Kidney capillary endothelial cell (primary cell): Measurements from ENCODE around the gene USP17L5.
"Not testable (repeated sequence)": the region's sequence is repeated elsewhere in the genome, so short reads cannot be mapped to it uniquely, and the experiment has no call there.

Source experiments
- DNase-seq: peaks from one replicate; pipeline ENCODE4 v3.0.0-alpha.2; 2018; ENCODE audit warnings: low spot score

Gene USP17L5, protein sequence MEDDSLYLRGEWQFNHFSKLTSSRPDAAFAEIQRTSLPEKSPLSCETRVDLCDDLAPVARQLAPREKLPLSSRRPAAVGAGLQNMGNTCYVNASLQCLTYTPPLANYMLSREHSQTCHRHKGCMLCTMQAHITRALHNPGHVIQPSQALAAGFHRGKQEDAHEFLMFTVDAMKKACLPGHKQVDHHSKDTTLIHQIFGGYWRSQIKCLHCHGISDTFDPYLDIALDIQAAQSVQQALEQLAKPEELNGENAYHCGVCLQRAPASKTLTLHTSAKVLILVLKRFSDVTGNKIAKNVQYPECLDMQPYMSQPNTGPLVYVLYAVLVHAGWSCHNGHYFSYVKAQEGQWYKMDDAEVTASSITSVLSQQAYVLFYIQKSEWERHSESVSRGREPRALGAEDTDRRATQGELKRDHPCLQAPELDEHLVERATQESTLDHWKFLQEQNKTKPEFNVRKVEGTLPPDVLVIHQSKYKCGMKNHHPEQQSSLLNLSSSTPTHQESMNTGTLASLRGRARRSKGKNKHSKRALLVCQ

DNA sequence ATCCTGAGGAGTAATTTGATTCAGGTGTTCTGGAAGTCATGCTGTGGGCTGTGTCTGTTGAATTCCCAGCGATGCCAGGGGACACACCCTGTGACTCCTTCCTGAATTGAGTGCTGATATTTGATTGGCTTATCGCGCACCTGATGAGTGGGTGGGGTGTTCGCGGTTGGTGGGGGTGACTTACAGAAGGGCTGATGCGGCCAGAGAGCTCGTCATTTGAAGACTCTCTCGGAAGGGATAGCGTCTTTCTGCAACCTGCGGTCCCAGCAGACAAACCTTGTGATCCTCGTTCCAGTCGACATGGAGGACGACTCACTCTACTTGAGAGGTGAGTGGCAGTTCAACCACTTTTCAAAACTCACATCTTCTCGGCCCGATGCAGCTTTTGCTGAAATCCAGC is at the start of gene USP17L5:
Gene USP17L5 (plus strand): TSS at position 301 of the 400 bp plus-strand sequence. CDS start 0 bp downstream, at position 301.
- DNase-seq = not testable (repeated sequence)

DNA sequence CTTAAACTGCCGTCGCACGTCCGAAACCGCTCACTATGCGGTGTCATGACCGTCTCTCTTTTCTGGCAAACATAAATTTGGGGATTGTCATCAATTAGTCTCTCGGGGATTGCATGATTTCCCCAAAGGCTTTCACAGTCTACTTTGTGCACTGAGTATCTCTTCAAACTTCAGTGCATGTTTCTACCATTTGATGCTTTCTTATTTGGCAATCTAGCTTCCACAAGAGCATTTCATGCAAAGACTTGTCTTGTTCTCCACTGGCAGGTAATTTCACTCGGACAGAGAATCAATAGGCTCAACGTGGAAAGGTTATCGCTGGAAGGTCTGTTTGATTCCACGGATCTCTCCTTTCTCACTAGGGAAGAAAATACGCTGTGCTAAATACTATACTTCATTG is 15.0 kb upstream of the USP17L5 start:
- not testable (repeated sequence) for DNase-seq

DNA sequence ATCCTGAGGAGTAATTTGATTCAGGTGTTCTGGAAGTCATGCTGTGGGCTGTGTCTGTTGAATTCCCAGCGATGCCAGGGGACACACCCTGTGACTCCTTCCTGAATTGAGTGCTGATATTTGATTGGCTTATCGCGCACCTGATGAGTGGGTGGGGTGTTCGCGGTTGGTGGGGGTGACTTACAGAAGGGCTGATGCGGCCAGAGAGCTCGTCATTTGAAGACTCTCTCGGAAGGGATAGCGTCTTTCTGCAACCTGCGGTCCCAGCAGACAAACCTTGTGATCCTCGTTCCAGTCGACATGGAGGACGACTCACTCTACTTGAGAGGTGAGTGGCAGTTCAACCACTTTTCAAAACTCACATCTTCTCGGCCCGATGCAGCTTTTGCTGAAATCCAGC is 14.3 kb upstream of the USP17L5 start, which contains the start of gene USP17L24:
Gene USP17L24 (plus strand): TSS at position 301 of the 400 bp plus-strand sequence. CDS start 0 bp downstream, at position 301.
- DNase-seq = not testable (repeated sequence)

- DNase-seq = not testable (repeated sequence)
Measured at GRCh38 chr4:9329611-9330010, 9.6 kb upstream of the USP17L5 start, which contains the start of gene USP17L25. Gene USP17L25 (plus strand): TSS chr4:9329911. CDS start chr4:9329911, 0 bp downstream.

- DNase-seq = not testable (repeated sequence)
Measured at GRCh38 chr4:9334358-9334757, 4.8 kb upstream of the USP17L5 start, which contains the start of gene USP17L26. Gene USP17L26 (plus strand): TSS chr4:9334658. CDS start chr4:9334658, 0 bp downstream.

DNA sequence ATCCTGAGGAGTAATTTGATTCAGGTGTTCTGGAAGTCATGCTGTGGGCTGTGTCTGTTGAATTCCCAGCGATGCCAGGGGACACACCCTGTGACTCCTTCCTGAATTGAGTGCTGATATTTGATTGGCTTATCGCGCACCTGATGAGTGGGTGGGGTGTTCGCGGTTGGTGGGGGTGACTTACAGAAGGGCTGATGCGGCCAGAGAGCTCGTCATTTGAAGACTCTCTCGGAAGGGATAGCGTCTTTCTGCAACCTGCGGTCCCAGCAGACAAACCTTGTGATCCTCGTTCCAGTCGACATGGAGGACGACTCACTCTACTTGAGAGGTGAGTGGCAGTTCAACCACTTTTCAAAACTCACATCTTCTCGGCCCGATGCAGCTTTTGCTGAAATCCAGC is 4.6 kb downstream of the USP17L5 start, which contains the start of gene USP17L27:
Gene USP17L27 (plus strand): TSS at position 301 of the 400 bp plus-strand sequence. CDS start 0 bp downstream, at position 301.
- DNase-seq = not testable (repeated sequence)

DNA sequence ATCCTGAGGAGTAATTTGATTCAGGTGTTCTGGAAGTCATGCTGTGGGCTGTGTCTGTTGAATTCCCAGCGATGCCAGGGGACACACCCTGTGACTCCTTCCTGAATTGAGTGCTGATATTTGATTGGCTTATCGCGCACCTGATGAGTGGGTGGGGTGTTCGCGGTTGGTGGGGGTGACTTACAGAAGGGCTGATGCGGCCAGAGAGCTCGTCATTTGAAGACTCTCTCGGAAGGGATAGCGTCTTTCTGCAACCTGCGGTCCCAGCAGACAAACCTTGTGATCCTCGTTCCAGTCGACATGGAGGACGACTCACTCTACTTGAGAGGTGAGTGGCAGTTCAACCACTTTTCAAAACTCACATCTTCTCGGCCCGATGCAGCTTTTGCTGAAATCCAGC is 9.4 kb downstream of the USP17L5 start, which contains the start of gene USP17L28:
Gene USP17L28 (plus strand): TSS at position 301 of the 400 bp plus-strand sequence. CDS start 0 bp downstream, at position 301.
- DNase-seq = not testable (repeated sequence)

GRCh38 chr4:9350866-9351265 is 11.7 kb downstream of the USP17L5 start:
- DNase-seq = not testable (repeated sequence)

DNA sequence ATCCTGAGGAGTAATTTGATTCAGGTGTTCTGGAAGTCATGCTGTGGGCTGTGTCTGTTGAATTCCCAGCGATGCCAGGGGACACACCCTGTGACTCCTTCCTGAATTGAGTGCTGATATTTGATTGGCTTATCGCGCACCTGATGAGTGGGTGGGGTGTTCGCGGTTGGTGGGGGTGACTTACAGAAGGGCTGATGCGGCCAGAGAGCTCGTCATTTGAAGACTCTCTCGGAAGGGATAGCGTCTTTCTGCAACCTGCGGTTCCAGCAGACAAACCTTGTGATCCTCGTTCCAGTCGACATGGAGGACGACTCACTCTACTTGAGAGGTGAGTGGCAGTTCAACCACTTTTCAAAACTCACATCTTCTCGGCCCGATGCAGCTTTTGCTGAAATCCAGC is 14.1 kb downstream of the USP17L5 start, which contains the start of gene USP17L29:
Gene USP17L29 (plus strand): TSS at position 301 of the 400 bp plus-strand sequence. CDS start 0 bp downstream, at position 301.
- DNase-seq = not testable (repeated sequence)

DNA sequence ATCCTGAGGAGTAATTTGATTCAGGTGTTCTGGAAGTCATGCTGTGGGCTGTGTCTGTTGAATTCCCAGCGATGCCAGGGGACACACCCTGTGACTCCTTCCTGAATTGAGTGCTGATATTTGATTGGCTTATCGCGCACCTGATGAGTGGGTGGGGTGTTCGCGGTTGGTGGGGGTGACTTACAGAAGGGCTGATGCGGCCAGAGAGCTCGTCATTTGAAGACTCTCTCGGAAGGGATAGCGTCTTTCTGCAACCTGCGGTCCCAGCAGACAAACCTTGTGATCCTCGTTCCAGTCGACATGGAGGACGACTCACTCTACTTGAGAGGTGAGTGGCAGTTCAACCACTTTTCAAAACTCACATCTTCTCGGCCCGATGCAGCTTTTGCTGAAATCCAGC is 23.6 kb downstream of the USP17L5 start, which contains the start of gene USP17L30:
Gene USP17L30 (plus strand): TSS at position 301 of the 400 bp plus-strand sequence. CDS start 0 bp downstream, at position 301.
- DNase-seq = not testable (repeated sequence)

GRCh38 chr4:9379881-9380280 is 40.7 kb downstream of the USP17L5 start:
- not testable (repeated sequence) for DNase-seq

GRCh38 chr4:9381012-9381534 is 41.9 kb downstream of the USP17L5 start:
- DNase-seq = not testable (repeated sequence)

- no peak for DNase-seq
Measured at GRCh38 chr4:9384126-9384525, 44.9 kb downstream of the USP17L5 start.

DNA sequence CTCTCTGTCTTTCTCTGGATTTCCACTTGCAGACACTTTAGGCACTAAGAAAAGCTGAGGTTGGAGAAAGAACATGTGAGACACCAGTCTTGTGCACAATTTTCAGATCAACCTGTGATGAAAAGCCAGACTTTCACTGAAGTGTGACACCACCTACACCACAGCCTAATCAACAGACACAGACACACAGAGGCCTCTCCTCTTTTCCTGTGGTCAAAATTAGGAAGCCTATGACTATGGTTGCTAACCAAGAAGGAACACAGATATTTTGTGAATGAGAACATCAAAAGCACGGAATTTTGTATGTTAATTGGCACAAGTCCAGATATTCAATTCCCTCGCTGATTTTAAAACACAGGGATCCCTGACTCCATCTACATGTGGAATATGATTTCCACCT is 49.8 kb downstream of the USP17L5 start:
- not testable (repeated sequence) for DNase-seq
